T-helper 1 cell (primary cell): ENCODE data around the gene SHKBP1.
A peak's percentile ranks its signal among the peaks of the same experiment; 100 is the strongest.
"Not testable (repeated sequence)": the region's sequence is repeated elsewhere in the genome, so short reads cannot be mapped to it uniquely, and the experiment has no call there.

Experiments used
- DNase-seq, 5 donors: peaks; one replicate each; pipeline ENCODE4 v3.0.0-alpha.2; 2012 to 2020

Gene SHKBP1

DNA sequence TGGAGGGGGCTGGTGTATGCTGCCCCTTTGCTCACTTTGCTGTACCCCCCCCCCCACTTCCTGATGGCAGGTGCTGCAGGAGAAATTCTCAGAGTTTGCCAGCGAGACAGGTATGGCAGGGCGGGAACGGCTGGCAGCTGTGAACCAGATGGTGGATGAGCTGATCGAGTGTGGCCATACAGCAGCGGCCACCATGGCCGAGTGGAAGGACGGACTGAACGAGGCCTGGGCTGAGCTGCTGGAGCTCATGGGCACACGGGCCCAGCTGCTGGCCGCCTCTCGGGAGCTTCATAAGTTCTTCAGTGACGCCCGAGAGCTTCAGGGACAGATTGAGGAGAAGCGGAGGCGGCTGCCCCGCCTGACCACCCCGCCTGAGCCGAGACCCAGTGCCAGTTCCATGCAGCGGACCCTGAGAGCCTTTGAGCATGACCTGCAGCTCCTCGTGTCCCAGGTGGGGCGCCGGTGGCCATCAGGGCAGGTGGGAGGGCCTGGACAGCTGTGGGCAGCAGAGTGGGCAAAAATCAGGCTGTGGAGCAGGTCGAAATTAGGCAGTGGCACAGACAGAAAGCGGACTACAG is 19.6 kb upstream of the SHKBP1 start:
- DNase-seq, result no peak

- DNase-seq, result no peak
Measured at GRCh38 chr19:40559394-40559793, 17.3 kb upstream of the SHKBP1 start.

GRCh38 chr19:40560092-40560507 is 16.6 kb upstream of the SHKBP1 start:
- DNase-seq, result no peak

- DNase-seq, result no peak
Measured at GRCh38 chr19:40561947-40562346, 14.7 kb upstream of the SHKBP1 start.

- DNase-seq, result not testable (repeated sequence)
Measured at GRCh38 chr19:40564535-40564934, 12.1 kb upstream of the SHKBP1 start.

DNA sequence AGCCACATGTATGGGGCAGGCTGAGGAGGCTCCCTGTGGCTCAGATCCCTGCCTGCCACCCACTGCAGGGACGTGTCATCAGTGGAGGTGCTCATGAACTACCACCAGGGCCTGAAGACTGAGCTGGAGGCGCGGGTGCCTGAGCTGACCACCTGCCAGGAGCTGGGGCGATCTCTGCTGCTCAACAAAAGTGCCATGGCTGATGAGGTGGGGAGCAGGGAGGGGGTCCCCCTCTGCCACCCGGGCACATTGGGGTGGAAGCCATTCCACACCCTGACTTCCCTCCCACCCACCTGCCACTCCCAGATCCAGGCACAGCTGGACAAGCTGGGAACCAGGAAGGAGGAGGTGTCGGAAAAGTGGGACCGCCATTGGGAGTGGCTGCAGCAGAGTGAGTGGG is 11.3 kb upstream of the SHKBP1 start:
- DNase-seq, result no peak

GRCh38 chr19:40565910-40566495 is 10.7 kb upstream of the SHKBP1 start:
- DNase-seq, result no peak

DNA sequence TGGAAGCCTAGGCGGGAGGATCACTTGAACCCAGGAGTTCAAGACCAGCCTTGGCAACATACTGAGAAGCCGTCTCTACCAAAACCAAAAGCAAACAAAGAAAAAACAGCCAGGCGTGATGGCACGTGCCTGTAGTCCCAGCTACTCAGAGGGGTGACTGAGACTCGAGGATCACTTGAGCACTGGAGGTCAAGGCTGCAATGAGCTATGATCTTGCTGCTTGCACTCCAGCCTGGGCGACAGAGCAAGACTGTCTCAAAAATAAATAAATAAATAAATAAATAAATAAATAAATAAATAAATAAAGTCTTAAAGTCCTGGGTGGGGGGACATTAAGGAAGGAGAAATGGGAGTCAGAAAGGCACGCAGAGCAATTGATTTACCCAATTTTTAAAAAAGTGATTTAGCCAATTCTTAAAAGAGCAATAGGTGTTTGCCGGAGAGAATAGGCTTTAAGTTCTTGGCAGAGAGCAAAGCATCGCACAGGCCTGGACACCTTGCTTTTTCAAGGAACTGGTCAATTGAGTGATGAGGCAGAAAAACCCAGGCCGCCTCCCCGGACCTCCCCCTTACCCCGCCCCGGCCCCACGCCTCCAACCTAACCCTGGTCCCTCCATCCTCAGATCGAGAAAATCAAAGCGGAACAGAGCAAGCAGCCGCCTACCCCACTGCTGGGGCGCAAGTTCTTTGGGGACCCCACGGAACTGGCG is 9.5 kb upstream of the SHKBP1 start:
- no peak for DNase-seq

DNA sequence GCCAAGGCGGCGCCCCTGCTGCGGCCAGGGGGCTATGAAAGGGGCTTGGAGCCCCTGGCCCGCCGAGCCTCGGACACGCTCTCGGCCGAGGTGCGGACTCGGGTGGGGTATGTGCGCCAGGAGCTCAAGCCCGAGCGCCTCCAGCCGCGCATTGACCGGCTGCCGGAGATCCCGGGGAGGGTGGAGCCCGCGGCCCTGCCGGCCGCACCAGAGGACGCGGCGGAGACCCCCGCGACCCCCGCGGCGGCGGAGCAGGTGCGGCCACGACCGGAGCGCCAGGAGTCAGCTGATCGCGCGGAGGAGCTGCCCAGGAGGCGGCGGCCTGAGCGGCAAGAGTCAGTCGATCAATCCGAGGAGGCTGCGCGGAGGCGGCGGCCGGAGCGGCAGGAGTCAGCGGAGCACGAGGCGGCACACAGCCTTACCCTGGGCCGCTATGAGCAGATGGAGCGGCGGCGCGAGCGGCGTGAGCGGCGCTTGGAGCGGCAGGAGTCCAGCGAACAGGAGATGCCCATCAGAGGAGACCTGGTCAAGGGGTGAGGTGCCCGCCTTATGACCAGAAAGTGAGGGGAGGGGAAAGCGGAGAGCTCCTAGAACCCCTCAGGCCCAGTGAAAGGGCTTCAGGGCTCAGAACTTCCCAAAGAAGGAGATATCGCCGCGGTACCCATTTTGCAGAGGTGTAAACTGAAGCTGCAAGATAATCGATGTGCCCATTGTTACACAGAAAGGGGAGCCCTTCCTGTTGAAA is 8.8 kb upstream of the SHKBP1 start:
- DNase-seq, result no peak

GRCh38 chr19:40570313-40571004 is 6.2 kb upstream of the SHKBP1 start:
- DNase-seq, result peak; percentile 96 to 98 (median 97)

- DNase-seq, result no peak
Measured at GRCh38 chr19:40571005-40571318, 5.7 kb upstream of the SHKBP1 start.

GRCh38 chr19:40571831-40572495 is 4.7 kb upstream of the SHKBP1 start:
- DNase-seq, result no peak

DNA sequence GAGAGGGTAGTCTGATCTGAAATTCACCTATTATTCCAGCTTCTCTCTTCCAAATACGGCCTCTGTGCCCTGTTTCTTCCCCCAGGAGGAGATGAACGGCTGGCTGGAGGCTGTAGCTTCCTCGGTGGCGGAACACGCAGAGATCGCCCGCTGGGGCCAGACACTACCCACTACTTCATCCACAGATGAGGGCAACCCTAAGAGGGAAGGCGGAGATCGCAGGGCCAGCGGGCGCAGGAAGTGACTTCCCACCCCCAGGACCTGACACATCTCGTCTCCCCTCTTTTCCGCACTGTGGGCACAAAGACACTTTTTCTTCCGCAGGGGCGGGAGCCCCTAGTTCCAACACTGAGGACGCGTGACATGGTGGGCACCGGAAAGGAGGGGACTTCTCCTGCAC is 1.3 kb upstream of the SHKBP1 start:
- DNase-seq, result no peak

GRCh38 chr19:40576151-40576584 is 505 bp upstream of the SHKBP1 start:
- peak in 1 of 5 donors; percentile 27 for DNase-seq

GRCh38 chr19:40578442-40578908 is 1.8 kb downstream of the SHKBP1 start:
- DNase-seq, result no peak

GRCh38 chr19:40580619-40581018 is 3.9 kb downstream of the SHKBP1 start:
- no peak for DNase-seq

DNA sequence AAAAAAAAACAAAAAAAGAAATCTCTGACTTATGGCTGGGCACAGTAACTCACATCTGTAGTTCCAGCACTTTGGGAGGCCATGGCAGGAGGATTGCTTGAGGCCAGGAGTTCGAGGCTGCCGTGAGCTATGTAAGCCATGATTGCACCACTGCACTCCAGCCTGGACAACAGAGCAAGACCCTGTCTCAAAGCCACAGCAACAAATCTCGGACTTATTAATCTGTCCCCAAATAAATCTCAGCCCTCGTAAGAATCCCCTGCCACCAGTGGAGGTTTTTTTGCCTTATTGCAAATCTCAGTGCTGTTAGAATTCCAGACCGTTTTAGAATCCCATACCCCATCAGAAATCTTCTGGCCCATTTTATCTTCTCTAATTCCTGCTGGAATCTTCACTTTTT is 4.9 kb downstream of the SHKBP1 start:
- DNase-seq, result no peak

DNA sequence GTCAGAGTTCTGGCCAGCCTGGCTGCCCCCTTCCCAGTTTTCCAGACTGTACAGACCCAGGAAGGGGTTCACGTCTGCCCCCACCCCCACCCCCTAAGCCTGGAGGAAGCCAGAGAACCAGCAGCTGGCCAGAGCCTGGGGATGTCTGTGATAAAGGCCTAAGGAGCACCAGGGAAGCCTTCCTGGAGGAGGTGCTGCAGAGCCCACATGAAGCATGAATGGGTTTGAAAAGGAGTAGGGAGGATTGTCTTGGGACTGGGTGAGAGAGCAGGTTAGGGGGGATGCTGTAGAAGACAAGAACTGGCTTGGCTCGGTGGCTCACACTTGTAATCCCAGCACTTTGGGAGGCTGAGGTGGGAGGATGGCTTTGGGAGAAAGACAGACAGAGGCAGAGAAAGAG is 5.8 kb downstream of the SHKBP1 start:
- no peak for DNase-seq

GRCh38 chr19:40583283-40583682 is 6.6 kb downstream of the SHKBP1 start:
- DNase-seq, result no peak

DNA sequence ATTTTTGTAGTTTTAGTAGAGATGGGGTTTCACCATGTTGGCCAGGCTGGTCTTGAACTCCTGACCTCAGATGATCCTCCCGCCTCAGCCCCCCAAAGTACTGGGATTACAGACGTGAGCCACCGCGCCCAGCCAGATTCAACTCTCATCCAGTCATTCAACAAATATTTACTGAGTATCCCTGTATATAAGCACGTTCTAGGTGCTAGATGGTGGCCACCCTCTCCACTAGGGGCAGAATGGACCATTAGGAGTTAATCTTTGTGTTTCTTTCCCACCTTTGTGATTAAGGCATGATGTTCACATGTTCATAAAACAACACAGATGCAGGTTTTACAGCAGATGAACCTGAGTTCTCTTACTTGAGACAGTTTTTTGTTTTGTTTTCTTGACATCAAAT is 7.3 kb downstream of the SHKBP1 start:
- DNase-seq, result no peak

DNA sequence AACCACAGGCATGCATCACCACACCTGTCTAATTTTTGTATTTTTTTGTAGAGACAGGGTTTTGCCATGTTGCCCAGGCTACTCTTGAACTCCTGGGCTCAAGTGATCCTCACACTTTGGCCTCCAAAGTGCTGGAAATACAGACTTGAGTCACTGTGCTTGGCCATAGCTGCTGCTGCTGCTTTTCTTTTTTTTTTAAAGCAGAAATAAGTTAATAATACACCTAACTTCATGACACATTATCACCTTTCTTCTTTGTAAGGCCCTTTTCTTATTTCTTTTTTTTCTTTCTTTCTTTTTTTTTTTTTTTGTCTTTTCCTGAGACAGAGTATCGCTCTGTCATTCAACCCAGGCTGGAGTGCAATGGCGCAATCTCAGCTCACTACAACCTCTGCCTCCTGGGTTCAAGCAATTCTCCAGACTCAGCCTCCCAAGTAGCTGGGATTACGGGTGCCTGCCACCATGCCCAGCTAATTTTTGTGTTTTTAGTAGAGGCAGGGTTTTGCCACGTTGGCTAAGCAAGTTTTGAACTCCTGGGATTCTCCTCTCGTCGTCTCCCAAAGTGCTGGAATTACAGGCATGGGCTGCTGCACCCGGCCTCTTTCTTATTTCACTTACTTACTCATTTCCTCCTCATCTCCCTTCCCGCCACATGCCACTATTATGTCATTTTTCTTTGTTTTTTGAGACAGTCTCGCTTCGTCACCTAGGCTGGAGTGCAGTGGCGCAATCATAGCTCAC is 8.7 kb downstream of the SHKBP1 start:
- DNase-seq, result no peak

- no peak for DNase-seq
Measured at GRCh38 chr19:40585982-40586422, 9.3 kb downstream of the SHKBP1 start.
